Fibroblast of villous mesenchyme (primary cell): ENCODE results near the gene C10orf62. TPM values are rescaled to one million over a fixed set of nuclear protein-coding genes. Genes with fewer than 3 reads are reported as not detected.

Experiments
- DNase-seq: peaks from one replicate; pipeline ENCODE4 v3.0.0-alpha.2; 2010; ENCODE audit warnings: low read depth
- H3K4me3 ChIP-seq: 2 replicates; pipeline ENCODE4 v1.5.1; 2011; ENCODE audit warnings: low read depth, mild to moderate bottlenecking, low read length
- total RNA-seq: library from RNA; depleted of rRNA; stranded (reverse); fragments of >200 nt; gene quantifications from 2 replicates; pipeline ENCODE4 v1.2.3, GENCODE V29; 2012
- TF ChIP-seq, protein P1 (sequence below): IDR thresholded peaks from 2 replicates; pipeline ENCODE4 v1.5.1; 2012; ENCODE audit warnings: low read depth, mild to moderate bottlenecking, low read length; ENCODE audit not compliant: insufficient read depth

The C10orf62 gene, protein sequence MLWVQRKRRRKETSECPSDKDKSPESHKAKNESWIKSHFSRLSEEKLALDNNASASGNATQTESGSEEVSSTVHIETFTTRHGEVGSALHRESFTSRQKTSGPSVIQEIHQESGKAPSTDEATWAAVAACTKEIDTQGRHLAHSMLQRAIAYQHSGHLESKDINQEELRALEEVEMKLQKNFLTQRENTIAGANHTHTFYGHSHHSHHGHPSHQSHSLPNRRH
- not detected in 2 replicates for total RNA-seq

- no peak for DNase-seq
Measured at GRCh38 chr10:97589479-97589878, at the start of gene C10orf62. TSS of gene C10orf62 (plus strand) at chr10:97589721. CDS start at chr10:97589898, 177 bp downstream.

DNA sequence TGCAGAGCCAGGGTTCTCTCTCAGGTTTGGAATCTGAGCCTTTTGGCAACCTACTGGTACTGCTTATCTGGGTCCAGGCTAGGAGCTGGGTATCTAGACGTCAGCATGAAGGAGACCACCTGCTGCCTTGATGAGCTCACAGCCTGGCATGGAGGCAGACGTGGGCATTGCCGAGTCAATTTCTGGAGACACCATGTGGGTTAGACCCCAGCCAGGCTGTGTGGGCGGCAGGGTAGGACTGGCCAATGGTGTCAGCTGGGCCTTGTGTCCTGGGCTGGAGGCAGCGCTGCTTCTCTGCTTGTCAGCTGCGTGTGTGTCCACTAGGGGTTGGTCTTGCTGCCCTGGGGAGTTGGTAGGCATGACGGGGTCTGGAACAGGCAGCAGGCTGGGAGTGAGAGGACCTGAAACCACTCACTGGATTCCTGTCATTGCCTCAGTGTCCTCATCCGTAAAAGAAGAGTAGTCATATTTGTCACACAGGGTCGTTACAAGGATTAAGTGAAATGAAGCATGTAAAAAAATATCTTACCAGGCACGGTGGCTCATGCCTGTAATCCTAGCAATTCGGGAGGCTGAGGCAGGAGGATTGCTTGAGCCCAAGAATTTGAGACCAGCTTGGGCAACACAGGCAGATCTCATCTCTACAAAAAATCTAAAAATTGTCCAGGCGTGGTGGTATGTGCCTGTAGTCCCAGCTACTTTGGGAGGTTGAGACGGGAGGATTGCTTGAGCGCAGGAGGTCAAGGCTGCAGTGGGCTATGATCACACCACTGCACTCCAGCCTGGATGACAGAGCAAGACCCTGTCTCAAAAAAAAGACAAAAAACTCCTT is 48.6 kb upstream of the C10orf62 start:
- no peak for DNase-seq
- TF ChIP-seq, protein P1, sequence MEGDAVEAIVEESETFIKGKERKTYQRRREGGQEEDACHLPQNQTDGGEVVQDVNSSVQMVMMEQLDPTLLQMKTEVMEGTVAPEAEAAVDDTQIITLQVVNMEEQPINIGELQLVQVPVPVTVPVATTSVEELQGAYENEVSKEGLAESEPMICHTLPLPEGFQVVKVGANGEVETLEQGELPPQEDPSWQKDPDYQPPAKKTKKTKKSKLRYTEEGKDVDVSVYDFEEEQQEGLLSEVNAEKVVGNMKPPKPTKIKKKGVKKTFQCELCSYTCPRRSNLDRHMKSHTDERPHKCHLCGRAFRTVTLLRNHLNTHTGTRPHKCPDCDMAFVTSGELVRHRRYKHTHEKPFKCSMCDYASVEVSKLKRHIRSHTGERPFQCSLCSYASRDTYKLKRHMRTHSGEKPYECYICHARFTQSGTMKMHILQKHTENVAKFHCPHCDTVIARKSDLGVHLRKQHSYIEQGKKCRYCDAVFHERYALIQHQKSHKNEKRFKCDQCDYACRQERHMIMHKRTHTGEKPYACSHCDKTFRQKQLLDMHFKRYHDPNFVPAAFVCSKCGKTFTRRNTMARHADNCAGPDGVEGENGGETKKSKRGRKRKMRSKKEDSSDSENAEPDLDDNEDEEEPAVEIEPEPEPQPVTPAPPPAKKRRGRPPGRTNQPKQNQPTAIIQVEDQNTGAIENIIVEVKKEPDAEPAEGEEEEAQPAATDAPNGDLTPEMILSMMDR, result no peak
- H3K4me3 ChIP-seq, result no peak overlapping the region

More at GRCh38 chr10:97589479-97589878, at the start of gene C10orf62:
- TF ChIP-seq, protein P1, result no peak
- H3K4me3 ChIP-seq, result no peak within 1 kb of the TSS

DNA sequence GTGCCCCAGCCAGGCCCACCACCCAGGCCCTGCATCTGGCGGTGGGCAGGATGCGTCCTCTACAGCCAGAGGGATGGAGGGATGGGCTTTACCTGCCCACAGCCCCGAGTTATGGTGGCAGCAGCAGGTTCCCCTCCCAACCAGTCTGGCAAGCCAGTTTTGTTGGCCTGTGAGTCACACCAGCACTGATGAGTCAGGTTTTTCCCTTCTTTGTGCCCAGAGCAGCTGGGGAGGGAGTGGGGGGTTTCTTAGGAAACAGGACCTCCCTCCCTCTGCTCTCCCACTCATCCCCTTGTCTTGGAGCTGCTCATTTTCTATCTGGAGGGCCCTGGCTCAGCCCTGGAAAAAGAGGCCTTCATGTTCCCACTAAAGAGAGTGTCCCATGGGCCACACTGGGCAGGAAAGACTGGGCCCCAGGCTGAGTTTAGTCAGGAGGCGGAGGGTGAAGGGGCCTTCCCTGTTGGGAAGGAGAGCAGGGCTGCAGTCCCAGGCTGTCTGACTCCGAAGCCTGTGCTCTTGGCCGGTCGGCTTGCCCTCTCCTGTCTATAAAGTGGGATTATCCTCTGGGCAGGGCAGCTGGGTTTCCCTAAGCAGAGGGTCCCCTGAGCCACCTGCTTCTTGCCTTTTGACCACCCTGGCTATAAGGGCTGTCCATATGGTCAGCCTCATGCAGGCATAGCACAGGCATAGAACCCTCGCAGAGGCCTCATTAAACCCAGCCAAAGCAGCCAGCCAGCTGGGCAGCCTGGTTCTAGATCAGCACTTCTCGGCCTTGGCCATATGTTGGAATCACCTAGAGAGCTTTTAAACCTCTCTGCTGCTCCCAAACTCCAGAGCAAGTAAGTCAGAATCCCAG is 47.1 kb upstream of the C10orf62 start:
- peak; percentile 93 for DNase-seq
- no peak overlapping the region for H3K4me3 ChIP-seq
- TF ChIP-seq, protein P1, result no peak

DNA sequence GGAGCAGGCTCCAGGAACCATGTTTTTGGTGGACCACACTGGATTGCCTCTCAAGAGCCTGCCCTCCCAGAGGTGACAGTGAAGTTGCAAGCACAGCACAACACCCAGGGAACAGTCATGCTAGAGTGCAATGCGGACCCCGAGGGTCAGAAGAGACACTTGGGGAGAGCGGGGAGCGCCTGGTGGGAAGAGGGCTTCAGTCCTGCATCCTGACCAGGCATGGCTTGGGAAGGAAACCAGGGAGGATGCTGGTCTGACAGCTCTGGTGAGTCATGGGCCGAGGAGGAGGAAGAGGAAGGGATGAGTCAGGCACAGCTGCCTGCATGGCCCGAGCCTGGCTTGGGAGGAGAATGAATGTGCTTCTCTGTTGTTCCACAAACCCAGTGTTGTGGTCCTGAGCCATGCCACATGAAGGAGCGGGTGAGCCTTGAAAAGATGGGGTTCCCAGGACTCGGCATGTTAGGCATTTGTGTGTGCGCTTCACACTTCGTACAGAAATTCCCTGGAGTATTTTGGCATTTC is 46.4 kb upstream of the C10orf62 start:
- no peak overlapping the region for H3K4me3 ChIP-seq
- DNase-seq, result peak; percentile 92
- TF ChIP-seq, protein P1, result no peak

- no peak for DNase-seq
- H3K4me3 ChIP-seq, result no peak overlapping the region
- TF ChIP-seq, protein P1, result no peak
Measured at GRCh38 chr10:97546456-97547270, 42.9 kb upstream of the C10orf62 start.

DNA sequence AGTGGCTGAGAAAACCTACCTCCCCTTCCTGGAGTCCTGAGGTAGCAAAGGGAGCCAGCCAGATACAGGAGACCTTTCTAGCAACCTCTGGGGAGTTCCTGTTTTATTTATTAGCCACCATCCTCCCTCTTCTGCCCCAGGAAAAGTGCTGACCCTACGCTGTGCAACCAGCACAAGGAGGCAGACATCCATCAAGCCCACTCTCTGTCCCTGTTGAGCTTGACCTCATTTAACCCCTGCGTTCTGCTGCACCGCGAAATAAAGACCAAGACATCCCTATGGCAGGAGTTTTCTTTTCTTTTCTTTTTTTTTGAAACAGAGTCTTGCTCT is 42.3 kb upstream of the C10orf62 start:
- DNase-seq, result no peak
- TF ChIP-seq, protein P1, result no peak
- no peak overlapping the region for H3K4me3 ChIP-seq
